HepG2 (cell line): ENCODE results near the gene TMEM223. TPM values are rescaled to one million over a fixed set of nuclear protein-coding genes. Genes with fewer than 3 reads are reported as not detected.

ENCODE experiments used
- ASH2L ChIP-seq: fragments of 300-600, 200-600 bp; sonication (generic); IDR thresholded peaks from 2 replicates; pipeline ENCODE4 v1.7.0; 2017; ENCODE audit warnings: low read depth, mild to moderate bottlenecking, moderate library complexity, mixed read lengths, low read length; ENCODE audit not compliant: insufficient read length
- KLF11 ChIP-seq: IDR thresholded peaks from 2 replicates; pipeline ENCODE4 v1.6.1; 2016; ENCODE audit warnings: missing compliant biosample characterization
- KLF13 ChIP-seq: sonication (generic); formaldehyde crosslinking; IDR thresholded peaks from 2 replicates; pipeline ENCODE4 v1.4.0; 2020; ENCODE audit warnings: mild to moderate bottlenecking, missing genetic modification reagents
- MEF2D ChIP-seq: sonication (generic); formaldehyde crosslinking; IDR thresholded peaks from 2 replicates; pipeline ENCODE4 v1.5.1; 2020; ENCODE audit warnings: mild to moderate bottlenecking, missing genetic modification reagents
- MTA1 ChIP-seq: sonication (generic); formaldehyde crosslinking; IDR thresholded peaks from 2 replicates; pipeline ENCODE4 v1.4.0; 2020; ENCODE audit warnings: missing genetic modification reagents, mild to moderate bottlenecking, borderline replicate concordance
- NKX3-1 ChIP-seq: sonication (generic); formaldehyde crosslinking; IDR thresholded peaks from 2 replicates; pipeline ENCODE4 v1.5.0; 2020; ENCODE audit warnings: missing genetic modification reagents
- NR2F2 ChIP-seq: IDR thresholded peaks from 2 replicates; pipeline ENCODE4 v1.6.1; 2012; ENCODE audit warnings: low read depth, inconsistent platforms, borderline replicate concordance
- PPARG ChIP-seq: conservative IDR thresholded peaks from 2 replicates; pipeline ENCODE4 v1.6.1; 2016; ENCODE audit warnings: missing biosample characterization, missing genetic modification reagents
- RFXAP ChIP-seq: sonication (generic); formaldehyde crosslinking; IDR thresholded peaks from 2 replicates; pipeline ENCODE4 v1.4.0; 2020; ENCODE audit warnings: missing genetic modification reagents, borderline replicate concordance
- SMAD3 ChIP-seq: sonication (generic); formaldehyde crosslinking; IDR thresholded peaks from 2 replicates; pipeline ENCODE4 v1.4.0; 2020; ENCODE audit warnings: missing genetic modification reagents
- SNAPC2 ChIP-seq: sonication (generic); formaldehyde crosslinking; IDR thresholded peaks from 2 replicates; pipeline ENCODE4 v1.8.1; 2022; ENCODE audit warnings: mild to moderate bottlenecking, missing genetic modification reagents
- TEF ChIP-seq: sonication (generic); formaldehyde crosslinking; IDR thresholded peaks from 2 replicates; pipeline ENCODE4 v1.5.0; 2020; ENCODE audit warnings: missing genetic modification reagents
- TOPORS ChIP-seq: sonication (generic); formaldehyde crosslinking; IDR thresholded peaks from 2 replicates; pipeline ENCODE4 v1.8.0; 2023; ENCODE audit warnings: mild to moderate bottlenecking, missing genetic modification reagents
- TSC22D2 ChIP-seq: sonication (generic); formaldehyde crosslinking; IDR thresholded peaks from 2 replicates; pipeline ENCODE4 v1.5.1; 2020; ENCODE audit warnings: missing genetic modification reagents, mild to moderate bottlenecking, borderline replicate concordance
- ZNF138 ChIP-seq: sonication (generic); formaldehyde crosslinking; IDR thresholded peaks from 2 replicates; pipeline ENCODE4 v1.5.0; 2020; ENCODE audit warnings: mild to moderate bottlenecking, low read depth, missing genetic modification reagents
- ZNF33B ChIP-seq: sonication (generic); formaldehyde crosslinking; IDR thresholded peaks from 2 replicates; pipeline ENCODE4 v1.5.1; 2020; ENCODE audit warnings: mild to moderate bottlenecking, missing genetic modification reagents
- ZNF709 ChIP-seq: sonication (generic); formaldehyde crosslinking; IDR thresholded peaks from 2 replicates; pipeline ENCODE4 v1.5.0; 2020; ENCODE audit warnings: mild to moderate bottlenecking, missing genetic modification reagents
- ZNF775 ChIP-seq: sonication (generic); formaldehyde crosslinking; IDR thresholded peaks from 2 replicates; pipeline ENCODE4 v1.4.0; 2020; ENCODE audit warnings: missing genetic modification reagents, mild to moderate bottlenecking, moderate library complexity, borderline replicate concordance
- ZNF782 ChIP-seq: sonication (generic); formaldehyde crosslinking; IDR thresholded peaks from 2 replicates; pipeline ENCODE4 v1.4.0; 2020; ENCODE audit warnings: missing genetic modification reagents, mild to moderate bottlenecking, borderline replicate concordance
- polyA plus RNA-seq, 8 experiments: library from polyadenylated mRNA; depleted of rRNA in 3 of 8; stranded (reverse) in 7 of 8; unstranded in 1 of 8; fragments of >200 nt; fragmentation: Illumina TruSeq in 4 of 8; extraction: Trizol in 4 of 8; gene quantifications; 2 replicates each; pipeline versions ENCODE4 v1.2.1 to v1.2.3, GENCODE V29; 2011 to 2016; ENCODE audit warnings: low read depth in 4 of 8, missing spikeins in 1 of 8, mixed read lengths in 1 of 8; ENCODE audit not compliant: insufficient read depth in 1 of 8
- total RNA-seq, 5 experiments: library from RNA; depleted of rRNA; stranded (reverse); fragments of >200 nt; fragmentation: Illumina TruSeq; extraction: Trizol; gene quantifications; 2 replicates each; pipeline ENCODE4 v1.2.3, GENCODE V29; 2016; ENCODE audit warnings: low read depth in 1 of 5
- TF ChIP-seq, protein P1 (sequence below): sonication (generic); formaldehyde crosslinking; IDR thresholded peaks from 2 replicates; pipeline ENCODE4; 2020; ENCODE audit warnings: missing genetic modification reagents, mild to moderate bottlenecking, borderline replicate concordance
- TF ChIP-seq, protein P2 (sequence below): sonication (generic); formaldehyde crosslinking; IDR thresholded peaks from 2 replicates; pipeline ENCODE4 v1.5.0; 2020; ENCODE audit warnings: mild to moderate bottlenecking, missing genetic modification reagents, borderline replicate concordance

Gene TMEM223
- total and polyA plus RNA-seq, 2 of the 13 experiments (the other 11 are each of a cell fraction or from before 2014, with no cell fraction given), result 19.5 to 24.9 TPM

DNA sequence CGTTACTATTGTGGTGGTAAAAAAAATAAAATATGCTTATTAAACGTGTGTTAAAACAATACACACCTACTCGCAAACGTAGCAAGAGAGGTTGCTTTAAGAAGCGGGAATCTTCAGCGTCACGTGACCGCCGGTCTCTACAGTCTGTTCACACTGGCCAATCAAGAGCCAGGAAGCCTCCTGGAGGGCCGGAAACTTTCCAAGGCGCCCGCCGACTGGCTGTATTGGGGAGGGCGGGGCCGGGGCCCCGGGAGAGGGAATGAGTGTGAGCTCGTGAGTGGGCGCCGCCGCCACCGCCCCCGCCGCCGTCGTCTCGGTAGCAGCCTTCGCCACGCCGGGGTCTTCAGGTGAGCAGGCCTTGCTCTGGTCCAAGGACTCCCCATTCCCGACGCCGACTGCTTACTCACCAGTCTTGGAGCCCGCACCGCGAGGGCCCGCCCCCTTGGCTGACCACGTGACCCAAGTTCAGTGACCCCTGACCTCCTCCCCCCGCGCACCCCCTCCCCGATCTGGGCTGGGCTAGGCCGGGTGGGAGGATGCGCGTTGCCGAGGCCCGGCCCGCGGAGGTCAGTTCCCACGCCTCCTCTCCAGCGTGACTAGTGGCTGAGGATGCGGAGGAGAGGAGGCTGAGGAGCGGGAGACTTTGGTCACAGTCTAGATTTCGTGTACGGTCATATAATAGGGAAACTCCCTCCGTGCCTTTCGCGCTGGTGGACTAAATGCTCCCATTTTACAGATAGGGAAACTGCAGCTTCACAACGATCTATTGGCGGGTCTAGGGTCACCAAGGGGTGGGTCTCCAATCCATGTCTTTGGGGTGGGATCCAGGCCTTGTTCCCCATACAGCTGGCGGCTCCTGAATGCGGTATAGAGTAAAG is 20.4 kb downstream of the TMEM223 start, which contains the start of gene TAF6L (continued):
- TF ChIP-seq ASH2L (peak; percentile 77), TEF (CRISPR knock-in tag) (no peak), ZNF709 (CRISPR knock-in tag) (no peak; the same call in 1 of the 2 replicates), TOPORS (CRISPR knock-in tag) (peak; percentile 47; the same call in 1 of the 2 replicates), ZNF782 (CRISPR knock-in tag) (peak; percentile 65; the same call in 1 of the 2 replicates), MTA1 (CRISPR knock-in tag) (peak; percentile 19; the same call in 1 of the 2 replicates), KLF13 (CRISPR knock-in tag) (0 out of 2 replicates have a peak, but pooled peaks have one; percentile 55), MEF2D (0 out of 2 replicates have a peak, but pooled peaks have one; percentile 64), RFXAP (CRISPR knock-in tag) (0 out of 2 replicates have a peak, but pooled peaks have one; percentile 49), NR2F2 (peak; percentile 85), TSC22D2 (CRISPR knock-in tag) (0 out of 2 replicates have a peak, but pooled peaks have one; percentile 16), ZNF138 (CRISPR knock-in tag) (peak; percentile 86; the same call in 1 of the 2 replicates), SMAD3 (CRISPR knock-in tag) (peak; percentile 38), SNAPC2 (peak; percentile 67; the same call in 1 of the 2 replicates), ZNF33B (CRISPR knock-in tag) (no peak), KLF11 (0 out of 2 replicates have a peak, but pooled peaks have one; percentile 60), ZNF775 (CRISPR knock-in tag) (peak; percentile 74; the same call in 1 of the 2 replicates), PPARG (CRISPR knock-in tag) (peak; percentile 93), NKX3-1 (CRISPR knock-in tag) (0 out of 2 replicates have a peak, but pooled peaks have one; percentile 13)
- TF ChIP-seq, protein P1, sequence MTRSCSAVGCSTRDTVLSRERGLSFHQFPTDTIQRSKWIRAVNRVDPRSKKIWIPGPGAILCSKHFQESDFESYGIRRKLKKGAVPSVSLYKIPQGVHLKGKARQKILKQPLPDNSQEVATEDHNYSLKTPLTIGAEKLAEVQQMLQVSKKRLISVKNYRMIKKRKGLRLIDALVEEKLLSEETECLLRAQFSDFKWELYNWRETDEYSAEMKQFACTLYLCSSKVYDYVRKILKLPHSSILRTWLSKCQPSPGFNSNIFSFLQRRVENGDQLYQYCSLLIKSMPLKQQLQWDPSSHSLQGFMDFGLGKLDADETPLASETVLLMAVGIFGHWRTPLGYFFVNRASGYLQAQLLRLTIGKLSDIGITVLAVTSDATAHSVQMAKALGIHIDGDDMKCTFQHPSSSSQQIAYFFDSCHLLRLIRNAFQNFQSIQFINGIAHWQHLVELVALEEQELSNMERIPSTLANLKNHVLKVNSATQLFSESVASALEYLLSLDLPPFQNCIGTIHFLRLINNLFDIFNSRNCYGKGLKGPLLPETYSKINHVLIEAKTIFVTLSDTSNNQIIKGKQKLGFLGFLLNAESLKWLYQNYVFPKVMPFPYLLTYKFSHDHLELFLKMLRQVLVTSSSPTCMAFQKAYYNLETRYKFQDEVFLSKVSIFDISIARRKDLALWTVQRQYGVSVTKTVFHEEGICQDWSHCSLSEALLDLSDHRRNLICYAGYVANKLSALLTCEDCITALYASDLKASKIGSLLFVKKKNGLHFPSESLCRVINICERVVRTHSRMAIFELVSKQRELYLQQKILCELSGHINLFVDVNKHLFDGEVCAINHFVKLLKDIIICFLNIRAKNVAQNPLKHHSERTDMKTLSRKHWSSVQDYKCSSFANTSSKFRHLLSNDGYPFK (CRISPR knock-in tag), result peak; percentile 44; the same call in 1 of the 2 replicates
- TF ChIP-seq, protein P2, sequence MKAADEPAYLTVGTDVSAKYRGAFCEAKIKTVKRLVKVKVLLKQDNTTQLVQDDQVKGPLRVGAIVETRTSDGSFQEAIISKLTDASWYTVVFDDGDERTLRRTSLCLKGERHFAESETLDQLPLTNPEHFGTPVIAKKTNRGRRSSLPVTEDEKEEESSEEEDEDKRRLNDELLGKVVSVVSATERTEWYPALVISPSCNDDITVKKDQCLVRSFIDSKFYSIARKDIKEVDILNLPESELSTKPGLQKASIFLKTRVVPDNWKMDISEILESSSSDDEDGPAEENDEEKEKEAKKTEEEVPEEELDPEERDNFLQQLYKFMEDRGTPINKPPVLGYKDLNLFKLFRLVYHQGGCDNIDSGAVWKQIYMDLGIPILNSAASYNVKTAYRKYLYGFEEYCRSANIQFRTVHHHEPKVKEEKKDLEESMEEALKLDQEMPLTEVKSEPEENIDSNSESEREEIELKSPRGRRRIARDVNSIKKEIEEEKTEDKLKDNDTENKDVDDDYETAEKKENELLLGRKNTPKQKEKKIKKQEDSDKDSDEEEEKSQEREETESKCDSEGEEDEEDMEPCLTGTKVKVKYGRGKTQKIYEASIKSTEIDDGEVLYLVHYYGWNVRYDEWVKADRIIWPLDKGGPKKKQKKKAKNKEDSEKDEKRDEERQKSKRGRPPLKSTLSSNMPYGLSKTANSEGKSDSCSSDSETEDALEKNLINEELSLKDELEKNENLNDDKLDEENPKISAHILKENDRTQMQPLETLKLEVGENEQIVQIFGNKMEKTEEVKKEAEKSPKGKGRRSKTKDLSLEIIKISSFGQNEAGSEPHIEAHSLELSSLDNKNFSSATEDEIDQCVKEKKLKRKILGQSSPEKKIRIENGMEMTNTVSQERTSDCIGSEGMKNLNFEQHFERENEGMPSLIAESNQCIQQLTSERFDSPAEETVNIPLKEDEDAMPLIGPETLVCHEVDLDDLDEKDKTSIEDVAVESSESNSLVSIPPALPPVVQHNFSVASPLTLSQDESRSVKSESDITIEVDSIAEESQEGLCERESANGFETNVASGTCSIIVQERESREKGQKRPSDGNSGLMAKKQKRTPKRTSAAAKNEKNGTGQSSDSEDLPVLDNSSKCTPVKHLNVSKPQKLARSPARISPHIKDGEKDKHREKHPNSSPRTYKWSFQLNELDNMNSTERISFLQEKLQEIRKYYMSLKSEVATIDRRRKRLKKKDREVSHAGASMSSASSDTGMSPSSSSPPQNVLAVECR (CRISPR knock-in tag), result peak; percentile 88; the same call in 1 of the 2 replicates
